Neutrophil (primary cell): Measurements from ENCODE around the gene TMEM179.

Experiments
- H3K27ac ChIP-seq: fragments of 200-600 bp; sonication (generic); 2 replicates; pipeline ENCODE4 v1.5.1; 2016; ENCODE audit warnings: mild to moderate bottlenecking, moderate library complexity
- H3K27me3 ChIP-seq: fragments of 200-600 bp; sonication (generic); 2 replicates; pipeline ENCODE4 v1.6.0; 2016; ENCODE audit warnings: mild to moderate bottlenecking
- H3K36me3 ChIP-seq: fragments of 200-600 bp; sonication (generic); 2 replicates; pipeline ENCODE4 v1.5.1; 2017
- H3K4me1 ChIP-seq, 2 experiments: fragments of 200-600 bp in 1 of 2; sonication (generic) in 1 of 2; 1 replicate in 1 of 2; 2 replicates in 1 of 2; pipeline versions ENCODE4 v1.5.1 to v1.6.1; 2013 to 2016; ENCODE audit warnings: low read depth in 1 of 2, low read length in 1 of 2, mild to moderate bottlenecking in 1 of 2, moderate library complexity in 1 of 2; ENCODE audit not compliant: control insufficient read depth in 1 of 2, insufficient read depth in 1 of 2
- H3K4me3 ChIP-seq, 2 experiments: fragments of 200-600 bp in 1 of 2; sonication (generic) in 1 of 2; 1 replicate in 1 of 2; 2 replicates in 1 of 2; pipeline ENCODE4 v1.5.1; 2013 to 2016; ENCODE audit warnings: low read depth in 1 of 2, low read length in 1 of 2, mild to moderate bottlenecking in 1 of 2, moderate library complexity in 1 of 2
- H3K9me3 ChIP-seq: fragments of 200-600 bp; sonication (generic); 2 replicates; pipeline ENCODE4 v1.5.1; 2016
- TF ChIP-seq, protein P1 (sequence below): fragments of 200-600 bp; sonication (generic); IDR thresholded peaks from 2 replicates; pipeline ENCODE4 v1.5.1; 2016; ENCODE audit warnings: antibody characterized with exemption

Gene TMEM179

GRCh38 chr14:104568620-104569019, 36.0 kb downstream of the TMEM179 start:
- peaks cover 26% of the 10 kb centered on the region for H3K27me3 ChIP-seq
- no peaks in the 10 kb centered on the region for H3K9me3 ChIP-seq
- no peak overlapping the region for H3K27ac ChIP-seq
- H3K4me1 ChIP-seq, result no peaks in the 10 kb centered on the region
- H3K4me3 ChIP-seq, result no peak overlapping the region
- TF ChIP-seq, protein P1, sequence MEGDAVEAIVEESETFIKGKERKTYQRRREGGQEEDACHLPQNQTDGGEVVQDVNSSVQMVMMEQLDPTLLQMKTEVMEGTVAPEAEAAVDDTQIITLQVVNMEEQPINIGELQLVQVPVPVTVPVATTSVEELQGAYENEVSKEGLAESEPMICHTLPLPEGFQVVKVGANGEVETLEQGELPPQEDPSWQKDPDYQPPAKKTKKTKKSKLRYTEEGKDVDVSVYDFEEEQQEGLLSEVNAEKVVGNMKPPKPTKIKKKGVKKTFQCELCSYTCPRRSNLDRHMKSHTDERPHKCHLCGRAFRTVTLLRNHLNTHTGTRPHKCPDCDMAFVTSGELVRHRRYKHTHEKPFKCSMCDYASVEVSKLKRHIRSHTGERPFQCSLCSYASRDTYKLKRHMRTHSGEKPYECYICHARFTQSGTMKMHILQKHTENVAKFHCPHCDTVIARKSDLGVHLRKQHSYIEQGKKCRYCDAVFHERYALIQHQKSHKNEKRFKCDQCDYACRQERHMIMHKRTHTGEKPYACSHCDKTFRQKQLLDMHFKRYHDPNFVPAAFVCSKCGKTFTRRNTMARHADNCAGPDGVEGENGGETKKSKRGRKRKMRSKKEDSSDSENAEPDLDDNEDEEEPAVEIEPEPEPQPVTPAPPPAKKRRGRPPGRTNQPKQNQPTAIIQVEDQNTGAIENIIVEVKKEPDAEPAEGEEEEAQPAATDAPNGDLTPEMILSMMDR, result no peak
- H3K36me3 ChIP-seq, result no peaks in the 10 kb centered on the region

DNA sequence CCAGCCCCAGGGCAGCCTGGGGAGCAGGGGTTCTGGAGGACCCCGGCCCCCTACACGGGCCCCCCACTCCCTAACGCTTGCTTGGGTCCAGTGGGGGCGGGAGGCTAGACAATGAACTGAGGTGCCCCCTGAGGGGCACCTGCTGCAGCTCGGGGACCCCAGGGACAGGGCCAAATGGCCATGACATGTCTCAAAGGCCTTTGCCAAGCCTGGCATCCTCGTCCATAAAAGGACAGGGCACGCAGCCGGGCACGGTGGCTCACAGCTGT, 36.7 kb downstream of the TMEM179 start:
- Histone ChIP-seq H3K4me1 (no peaks in the 10 kb centered on the region), H3K36me3 (no peaks in the 10 kb centered on the region), H3K27ac (no peak overlapping the region), H3K27me3 (peaks cover 33% of the 10 kb centered on the region), H3K4me3 (no peak overlapping the region), H3K9me3 (no peaks in the 10 kb centered on the region)
- TF ChIP-seq, protein P1, result no peak

DNA sequence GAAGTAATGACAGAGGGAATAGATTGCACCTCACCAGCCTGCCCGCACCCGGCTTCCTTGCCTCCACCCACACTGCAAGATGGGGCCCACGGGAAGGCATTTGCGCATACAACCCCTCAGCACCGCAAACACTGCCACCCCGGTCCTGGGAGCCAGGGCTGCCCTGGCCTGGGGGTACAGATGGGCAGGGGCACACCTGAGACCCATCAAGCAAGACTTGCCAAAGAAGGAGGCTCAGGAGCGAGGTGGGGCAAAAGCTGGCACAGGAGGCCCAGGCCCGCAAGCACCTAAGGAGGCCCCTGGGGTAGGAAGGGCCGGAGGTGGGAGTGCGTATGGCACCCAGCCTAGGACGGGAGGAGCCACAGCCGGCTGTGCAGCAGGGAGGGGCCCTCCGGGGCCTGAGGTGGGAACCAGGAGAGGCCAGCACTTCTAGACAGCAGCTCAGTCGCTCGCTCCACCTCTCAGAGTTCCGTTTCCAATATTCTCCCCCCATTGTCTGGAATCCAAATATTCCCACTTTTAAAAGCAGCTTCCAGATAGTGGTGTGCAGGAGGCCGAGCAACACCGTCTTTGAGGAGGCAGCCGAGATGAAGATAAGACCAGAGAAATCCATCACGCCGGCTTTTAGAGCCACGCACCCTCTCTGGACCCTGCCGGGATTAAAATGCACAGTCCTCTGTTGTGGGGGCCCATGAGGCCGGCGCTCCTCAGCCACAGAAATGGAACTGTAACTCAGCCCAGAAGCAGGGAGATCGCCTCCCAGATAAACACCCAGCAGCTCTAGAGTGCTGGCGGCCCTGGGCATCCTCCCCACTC, 37.2 kb downstream of the TMEM179 start:
- no peaks in the 10 kb centered on the region for H3K36me3 ChIP-seq
- TF ChIP-seq, protein P1, result no peak
- H3K27me3 ChIP-seq, result peaks cover 37% of the 10 kb centered on the region
- no peak overlapping the region for H3K27ac ChIP-seq
- H3K4me1 ChIP-seq, result no peaks in the 10 kb centered on the region
- no peaks in the 10 kb centered on the region for H3K9me3 ChIP-seq
- H3K4me3 ChIP-seq, result no peak overlapping the region

DNA sequence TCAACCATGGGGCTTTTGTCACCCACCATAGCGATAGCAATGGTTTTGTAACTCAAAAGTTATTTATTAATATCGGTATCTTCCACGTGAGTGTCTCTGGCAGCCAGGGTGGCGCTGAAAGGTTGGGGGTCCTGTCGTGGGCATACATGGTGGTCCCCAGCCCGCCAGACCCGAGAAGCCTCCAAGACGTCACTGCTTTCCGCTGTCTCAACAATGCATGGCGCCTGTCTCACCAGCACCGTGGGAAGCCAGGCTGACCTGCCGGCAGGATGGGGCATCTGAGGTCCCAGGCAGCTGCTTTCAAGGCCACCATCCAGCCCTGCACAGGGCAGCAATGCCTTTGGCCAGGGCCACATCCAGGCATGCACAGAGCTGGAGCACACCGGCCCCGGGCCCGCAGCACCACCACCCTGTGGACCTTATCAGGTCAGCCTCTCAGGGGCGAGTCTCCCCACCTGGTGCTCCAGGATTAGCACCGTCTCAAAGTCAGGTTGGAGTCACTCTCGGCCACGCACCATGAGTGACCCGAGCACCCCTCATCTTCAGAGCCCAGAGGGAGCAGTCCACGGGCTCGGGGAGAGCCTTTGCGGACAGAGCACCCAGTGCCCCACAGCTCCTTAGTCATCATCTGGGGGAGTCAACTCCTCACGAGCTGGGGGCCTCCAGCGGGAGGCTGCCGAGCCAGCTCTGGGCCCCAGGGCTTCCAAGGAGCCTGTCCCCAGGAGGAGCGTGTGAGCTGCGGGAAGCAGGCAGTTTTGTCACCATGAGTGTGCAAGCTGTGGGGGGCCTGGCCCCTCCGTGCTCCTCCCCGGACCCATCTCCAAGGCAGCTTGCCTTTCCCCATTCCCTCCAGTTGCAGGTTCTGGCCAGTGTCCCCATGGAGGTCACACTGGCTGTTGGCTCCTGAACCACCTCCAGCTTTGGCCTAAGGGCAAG, 39.6 kb downstream of the TMEM179 start:
- Histone ChIP-seq H3K4me1 (no peaks in the 10 kb centered on the region), H3K27me3 (peaks cover 41% of the 10 kb centered on the region), H3K9me3 (no peaks in the 10 kb centered on the region), H3K36me3 (no peaks in the 10 kb centered on the region), H3K27ac (no peak overlapping the region), H3K4me3 (no peak overlapping the region)
- TF ChIP-seq, protein P1, result no peak

- no peaks in the 10 kb centered on the region for H3K4me1 ChIP-seq
- peaks cover 41% of the 10 kb centered on the region for H3K27me3 ChIP-seq
- no peaks in the 10 kb centered on the region for H3K36me3 ChIP-seq
- no peak overlapping the region for H3K4me3 ChIP-seq
- H3K27ac ChIP-seq, result no peak overlapping the region
- TF ChIP-seq, protein P1, result no peak
- no peaks in the 10 kb centered on the region for H3K9me3 ChIP-seq
Measured at GRCh38 chr14:104563742-104564615, 40.6 kb downstream of the TMEM179 start.
